Islet precursor cell (in vitro differentiated cells): ENCODE results near the gene SLC2A4RG.

Experiments
- DNase-seq: peaks from one replicate; pipeline ENCODE4 v3.0.0-alpha.2; 2018

Gene SLC2A4RG

DNA sequence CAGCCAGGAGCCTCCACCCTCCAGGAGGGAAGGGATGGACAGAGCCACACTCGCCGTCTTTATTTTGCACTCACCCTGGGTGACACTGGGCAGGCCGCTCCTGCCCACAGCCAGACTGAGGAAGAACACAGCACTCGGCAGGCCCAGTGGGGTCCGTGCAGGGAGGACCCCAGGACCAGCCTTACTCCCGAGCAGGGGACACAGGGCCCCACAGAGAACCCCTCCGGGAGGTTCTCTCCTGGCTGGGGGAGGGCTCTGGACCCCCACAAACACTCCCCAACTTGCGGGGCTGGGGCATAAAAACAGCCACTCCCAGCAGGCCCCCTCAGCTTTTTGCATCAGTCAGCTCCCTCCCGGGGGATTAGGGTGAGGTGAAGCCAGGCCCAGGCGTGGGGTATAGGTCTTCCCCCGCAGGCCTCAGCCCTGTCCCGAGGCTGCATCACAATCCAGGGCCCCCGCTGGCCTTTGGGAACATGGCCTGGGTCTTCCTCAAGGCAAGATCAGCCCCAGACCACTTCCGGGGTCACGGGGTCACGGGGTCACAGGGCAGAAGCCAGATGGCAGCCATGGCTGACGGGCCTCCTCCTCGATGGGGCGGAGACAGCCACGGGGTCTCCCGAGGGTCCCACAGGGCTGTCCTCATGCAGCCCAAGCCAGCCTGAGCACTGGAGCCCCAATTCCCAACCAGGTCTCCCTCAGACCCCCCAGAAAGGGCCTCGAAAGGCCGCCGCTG, 39.9 kb upstream of the SLC2A4RG start:
- peak; percentile 46 for DNase-seq

DNA sequence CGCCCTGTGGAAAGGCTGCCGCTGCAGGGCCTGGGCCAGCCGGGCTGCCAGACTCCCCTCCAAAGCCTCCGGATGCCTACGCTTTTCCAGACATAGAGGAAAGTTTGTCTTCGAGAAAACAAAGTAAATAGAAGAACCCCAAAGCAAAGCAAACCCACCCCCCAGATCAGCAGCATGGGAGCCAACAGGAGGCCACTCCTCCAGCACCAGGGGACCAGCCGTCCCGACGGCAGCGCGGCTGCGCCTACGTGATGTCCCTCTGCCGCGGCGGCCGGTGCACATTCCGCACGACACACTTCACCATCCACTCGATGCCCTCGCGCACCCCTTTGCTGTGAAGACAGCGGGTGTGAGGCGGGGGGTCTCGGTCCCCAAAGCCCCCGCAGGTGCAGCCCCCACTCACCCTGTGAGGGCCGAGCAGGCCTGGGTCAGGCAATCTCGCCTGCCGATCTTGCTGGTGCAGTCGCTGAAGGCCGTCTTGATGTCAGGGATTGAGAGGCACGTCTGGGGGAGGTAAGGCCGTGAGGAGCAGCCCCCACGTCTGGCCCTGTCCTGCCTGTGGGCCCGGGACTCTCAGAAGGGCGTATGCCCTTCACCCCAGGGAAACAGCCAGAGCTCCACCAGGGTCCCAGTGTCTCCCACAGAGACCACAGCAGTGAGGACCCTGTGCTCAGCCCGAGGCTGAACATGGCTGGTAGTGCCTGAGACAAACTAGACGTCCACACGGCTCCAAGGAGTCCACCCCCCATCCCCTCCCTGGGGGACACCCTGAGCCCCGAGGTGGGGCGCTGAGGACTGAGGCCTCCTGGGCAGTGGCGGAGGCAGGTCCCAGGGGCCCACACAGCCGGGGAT, 39.2 kb upstream of the SLC2A4RG start:
- DNase-seq: peak; percentile 56

DNA sequence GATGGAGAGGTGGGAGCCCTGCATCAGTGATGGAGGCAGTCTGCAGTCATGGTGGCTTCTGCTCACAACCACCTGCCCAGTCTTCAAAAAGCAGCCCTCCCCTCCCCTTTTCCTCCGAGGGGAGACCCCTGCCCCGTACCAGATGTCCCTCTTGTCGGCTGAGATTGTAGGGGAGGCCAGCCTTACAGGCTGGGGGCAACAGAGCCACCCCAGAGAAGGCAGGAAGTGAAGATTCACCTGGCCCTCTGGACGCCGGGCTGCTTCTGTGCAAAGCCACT, 38.6 kb upstream of the SLC2A4RG start:
- DNase-seq: no peak

DNA sequence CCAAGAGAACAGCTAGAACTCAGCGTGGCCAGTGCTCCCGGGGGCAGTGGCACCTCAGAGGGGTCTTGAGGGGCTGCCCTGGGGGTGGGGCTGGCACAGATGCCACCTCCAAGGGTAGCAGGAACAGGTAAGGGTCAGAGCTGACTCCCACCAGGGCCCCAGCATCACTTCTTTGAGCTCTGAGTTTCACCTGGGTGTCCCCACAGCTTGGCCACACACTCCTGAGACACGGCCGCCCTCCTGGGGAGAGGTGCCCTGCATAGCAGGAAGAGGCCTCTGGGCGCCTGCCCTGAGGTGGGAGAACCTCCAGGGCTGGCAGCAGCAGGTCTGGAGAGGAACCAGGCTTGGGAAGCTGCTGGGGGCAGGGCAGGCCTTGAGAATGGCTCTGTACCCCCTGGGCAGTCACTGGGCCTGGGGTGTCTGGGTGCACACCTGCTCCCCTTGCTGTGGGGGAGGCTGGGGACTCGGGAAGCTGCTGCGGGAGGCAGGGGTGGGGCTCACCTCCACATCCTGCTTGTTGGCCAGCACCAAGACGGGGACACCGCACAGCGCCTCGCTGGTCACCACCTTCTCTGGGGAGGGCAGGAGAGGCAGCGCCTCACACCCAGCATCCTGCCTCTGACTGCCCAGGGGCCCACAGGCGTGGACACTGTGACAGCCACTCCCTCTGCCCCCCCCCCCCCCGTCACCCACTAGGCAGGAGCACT, 38.1 kb upstream of the SLC2A4RG start:
- peak; percentile 50 for DNase-seq

DNA sequence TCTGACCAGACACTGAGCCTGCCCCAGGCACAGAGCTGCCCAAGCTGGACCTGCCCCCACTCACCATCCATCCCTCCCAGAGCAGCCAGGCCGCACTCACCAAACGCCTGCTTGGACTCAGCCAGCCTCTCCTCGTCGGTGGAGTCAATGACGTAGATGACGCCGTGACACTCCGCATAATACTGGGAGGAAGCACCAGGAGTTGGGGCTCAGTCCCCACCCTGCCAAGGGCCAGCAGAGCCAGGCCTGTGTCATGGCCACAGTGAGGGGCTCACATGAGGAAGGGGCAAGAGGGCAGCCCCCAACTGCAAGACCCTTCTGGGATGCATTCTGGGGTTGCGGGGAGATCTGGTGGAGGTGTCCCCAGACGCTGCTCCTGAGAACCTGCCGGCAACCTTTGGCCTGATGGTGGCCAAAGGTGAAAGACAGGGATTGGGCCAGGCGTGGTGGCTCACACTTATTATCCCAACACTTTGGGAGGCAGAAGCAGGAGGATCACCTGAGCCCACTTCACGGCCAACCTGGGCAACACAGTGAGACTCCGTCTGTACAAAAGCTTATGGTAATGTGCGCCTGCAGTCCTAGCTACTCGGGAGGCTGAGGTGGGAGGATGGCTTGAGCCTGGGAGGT, 37.4 kb upstream of the SLC2A4RG start:
- no peak for DNase-seq

DNA sequence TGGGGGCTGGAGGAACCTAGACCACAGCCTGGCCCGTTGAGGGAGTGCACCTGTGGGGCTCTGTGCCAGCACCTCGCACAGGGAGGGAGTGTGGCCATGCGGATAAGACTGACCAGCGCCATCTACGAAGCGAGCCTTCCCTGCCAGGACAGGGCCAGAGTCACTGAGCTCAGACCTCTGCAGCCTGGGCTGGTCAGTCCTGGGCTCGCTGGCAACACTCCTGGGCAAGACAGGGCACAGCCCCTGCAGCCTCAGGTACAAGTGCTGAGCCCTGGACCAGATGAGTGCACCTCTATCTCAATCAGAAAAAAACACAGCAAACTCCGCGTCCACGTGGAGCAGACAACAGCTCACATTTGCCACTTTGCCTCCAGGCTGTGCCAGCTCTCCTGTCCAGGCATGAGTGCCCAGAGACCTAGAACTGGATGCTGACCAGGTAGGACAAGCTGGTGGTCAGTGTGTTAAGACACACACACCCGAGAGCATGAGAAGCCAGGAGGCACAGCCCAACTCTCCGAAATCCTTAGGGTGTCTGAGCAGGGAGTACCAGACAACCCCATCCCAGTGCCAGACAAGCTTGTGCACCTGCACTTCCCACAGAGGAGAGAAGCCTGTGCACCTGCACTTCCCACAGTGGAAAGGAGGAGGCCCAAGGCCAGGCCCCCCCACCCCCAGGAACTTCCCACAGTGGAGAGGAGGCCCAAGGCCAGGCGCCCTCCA, 36.7 kb upstream of the SLC2A4RG start:
- no peak for DNase-seq

DNA sequence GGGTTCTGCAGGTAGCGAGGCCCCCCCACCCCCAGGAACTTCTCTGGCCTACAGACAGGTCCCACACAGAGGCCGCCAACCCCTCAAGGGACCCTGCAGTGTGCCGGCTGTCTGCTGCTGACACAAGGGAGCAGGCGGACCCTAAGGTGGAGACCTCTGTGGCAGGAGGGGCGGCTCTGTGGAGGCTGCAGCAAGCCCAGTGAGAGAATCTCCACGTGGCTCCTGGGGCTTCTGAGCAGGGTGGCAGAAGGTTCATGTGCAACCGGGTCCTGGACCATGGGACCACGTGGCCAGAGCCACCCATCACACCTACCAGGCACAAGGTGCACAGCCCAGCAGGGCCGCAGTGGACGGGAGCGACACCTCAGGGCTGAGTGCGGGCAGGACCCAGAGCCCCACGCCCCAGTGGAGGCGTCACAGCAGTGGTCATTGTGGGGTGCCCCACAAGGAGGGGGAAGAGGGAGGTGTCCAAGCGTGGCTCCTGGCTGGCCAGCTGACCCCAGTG, 36.1 kb upstream of the SLC2A4RG start:
- peak; percentile 44 for DNase-seq

DNA sequence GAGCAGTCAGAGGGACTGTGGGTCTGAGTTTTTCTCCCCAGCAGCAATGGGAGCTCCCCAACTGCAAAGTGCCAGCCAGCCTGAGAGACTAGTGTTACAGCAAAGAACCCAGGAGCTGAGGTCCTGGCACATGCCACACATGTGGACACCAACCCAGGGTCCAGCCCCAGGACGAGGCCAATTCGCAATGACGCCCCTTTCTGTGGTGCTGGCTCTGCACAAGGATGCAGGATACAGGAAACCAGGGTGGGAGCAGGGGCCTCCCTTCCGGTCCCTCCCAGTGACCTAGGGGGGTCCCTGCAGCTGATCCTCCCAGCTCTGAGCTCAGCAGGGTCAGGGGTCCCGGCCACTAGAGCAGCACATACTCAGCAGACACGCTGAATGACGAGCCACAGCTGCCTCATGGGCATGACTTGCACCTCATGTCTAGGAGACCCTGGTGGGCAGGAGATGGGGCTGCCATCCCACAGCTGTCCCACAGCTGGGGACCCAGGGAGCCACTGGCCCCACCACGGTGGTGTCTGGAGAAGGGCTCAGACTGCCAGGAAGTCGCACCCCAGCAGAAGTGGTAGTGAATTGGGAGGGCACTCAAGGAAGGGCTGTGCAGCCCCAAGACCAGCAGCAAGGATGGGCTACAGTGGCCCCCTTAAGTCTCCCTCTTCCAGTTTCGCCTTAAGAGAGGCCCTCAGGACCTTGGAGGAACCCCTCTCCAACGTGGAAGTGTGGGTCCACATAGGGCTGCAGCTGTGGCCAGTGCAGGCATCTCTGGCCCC, 35.4 kb upstream of the SLC2A4RG start:
- peak; percentile 48 for DNase-seq

DNA sequence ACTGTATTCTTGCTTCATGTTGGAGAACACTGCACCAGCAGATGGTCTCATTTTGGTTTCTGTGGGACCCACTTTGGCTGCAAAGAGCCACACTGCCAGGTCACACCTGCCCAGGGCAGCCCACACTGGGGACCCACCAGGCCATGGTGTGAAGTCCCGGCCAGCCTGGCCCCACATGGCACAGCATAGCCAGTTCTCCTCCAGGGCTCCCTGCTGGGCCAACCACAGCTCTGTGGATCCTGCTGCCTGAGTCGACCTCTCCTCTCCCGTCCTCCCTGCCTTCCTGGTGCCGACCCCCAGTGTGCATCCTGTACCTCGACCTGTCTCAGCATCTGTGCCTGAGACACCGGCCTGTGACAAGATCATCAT, 34.8 kb upstream of the SLC2A4RG start:
- DNase-seq: peak; percentile 48

DNA sequence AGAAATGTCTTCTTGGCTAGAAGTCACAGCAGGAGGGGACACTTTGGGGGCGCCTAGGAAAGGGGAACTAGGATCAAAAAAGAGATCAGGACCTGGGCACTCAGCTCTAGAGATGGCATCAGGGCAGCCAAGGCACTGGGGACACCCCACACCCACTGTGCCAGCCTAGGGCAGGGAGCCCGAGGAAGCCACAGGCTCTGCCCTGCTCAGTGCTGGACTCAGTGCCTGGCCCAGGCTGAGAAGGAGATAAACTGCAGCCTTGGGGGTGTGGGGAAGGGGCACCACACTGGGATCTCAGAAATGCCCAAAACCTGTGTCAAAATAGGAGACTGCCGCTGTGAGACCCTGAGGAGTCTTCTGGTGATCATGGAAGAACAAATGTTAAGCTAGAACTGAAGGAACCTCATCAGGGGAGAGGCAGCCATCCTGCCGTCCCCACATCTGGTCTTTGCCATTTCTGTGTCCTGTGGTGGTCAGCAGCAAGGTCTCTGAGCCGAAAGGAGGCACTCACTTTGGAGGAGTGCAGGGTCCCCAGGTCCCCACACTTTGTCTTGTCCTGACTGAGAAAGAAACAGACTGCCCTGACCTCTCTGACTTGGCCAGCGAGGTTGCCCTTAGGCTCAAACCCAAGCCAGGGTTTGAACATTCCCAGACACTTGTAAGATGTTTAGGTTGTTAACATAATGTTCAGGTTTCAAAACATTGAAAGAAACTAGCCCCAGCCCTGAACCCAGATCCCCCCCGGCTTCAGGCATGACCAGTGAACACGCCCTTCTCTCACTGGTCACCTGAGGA, 34.1 kb upstream of the SLC2A4RG start:
- DNase-seq: no peak

DNA sequence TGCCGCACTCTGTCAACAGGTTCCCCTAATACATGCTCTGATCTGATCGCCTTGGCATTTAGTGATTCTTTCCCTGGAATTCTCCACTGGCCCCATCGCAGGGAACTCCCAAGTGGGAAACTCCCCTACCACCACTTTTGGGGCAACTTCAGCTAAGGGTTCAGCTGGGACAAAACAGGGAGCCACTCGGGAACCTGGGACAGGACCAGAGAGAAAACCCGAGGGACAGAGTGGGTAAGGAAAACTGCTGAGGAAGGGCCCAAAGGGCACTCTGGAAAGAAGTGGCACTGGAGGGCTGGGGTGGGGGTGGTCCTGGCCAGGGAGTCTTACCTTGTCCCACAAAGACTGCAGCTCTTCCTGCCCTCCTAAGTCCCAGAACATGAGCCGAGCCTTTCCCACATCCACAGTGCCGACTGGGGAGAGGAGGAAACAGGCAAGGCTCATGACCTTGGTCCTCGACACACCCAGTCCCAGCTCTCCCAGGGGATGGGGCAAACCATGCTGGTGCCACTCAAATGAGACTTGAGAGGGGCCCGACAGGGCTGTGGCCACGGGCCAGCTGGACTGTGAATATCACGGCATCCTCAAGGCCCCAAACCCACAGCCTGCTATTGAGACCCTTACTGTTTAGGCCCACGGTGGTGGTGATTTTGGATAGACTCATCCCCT, 33.4 kb upstream of the SLC2A4RG start:
- no peak for DNase-seq

DNA sequence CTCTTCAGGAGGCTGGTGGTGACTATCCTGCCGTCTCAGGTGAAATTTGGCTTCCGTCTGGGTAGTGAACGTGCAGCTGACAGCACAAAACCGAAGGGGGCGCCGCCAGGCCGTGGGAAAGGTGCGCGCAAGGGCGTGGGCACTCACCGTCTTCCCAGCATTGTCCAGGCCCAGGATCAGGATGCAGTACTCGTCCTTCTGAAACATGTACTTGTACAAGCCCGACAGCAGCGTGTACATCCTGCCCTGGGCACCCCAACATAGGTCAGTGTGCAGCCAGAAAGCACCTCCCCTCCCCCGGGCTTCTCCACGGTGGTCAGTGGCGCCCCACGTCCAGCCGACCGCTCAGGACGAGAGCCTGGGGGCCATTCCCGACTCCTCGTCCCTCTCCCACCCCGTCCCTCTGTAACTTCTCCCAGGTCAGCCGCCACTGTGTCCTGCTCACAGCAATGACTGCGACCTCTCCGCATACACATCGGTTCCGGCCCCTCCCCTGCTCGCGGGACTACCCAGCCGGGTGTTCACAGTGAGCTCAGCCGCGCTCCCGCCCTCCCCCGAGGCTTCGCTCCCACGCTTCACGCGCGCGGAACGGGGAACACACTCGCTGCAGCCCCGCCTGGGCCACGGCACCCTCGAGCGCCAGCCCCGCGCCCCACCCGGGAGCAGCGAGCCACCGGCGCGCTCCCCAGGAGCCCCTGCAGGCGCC, 32.6 kb upstream of the SLC2A4RG start:
- DNase-seq: peak; percentile 80

DNA sequence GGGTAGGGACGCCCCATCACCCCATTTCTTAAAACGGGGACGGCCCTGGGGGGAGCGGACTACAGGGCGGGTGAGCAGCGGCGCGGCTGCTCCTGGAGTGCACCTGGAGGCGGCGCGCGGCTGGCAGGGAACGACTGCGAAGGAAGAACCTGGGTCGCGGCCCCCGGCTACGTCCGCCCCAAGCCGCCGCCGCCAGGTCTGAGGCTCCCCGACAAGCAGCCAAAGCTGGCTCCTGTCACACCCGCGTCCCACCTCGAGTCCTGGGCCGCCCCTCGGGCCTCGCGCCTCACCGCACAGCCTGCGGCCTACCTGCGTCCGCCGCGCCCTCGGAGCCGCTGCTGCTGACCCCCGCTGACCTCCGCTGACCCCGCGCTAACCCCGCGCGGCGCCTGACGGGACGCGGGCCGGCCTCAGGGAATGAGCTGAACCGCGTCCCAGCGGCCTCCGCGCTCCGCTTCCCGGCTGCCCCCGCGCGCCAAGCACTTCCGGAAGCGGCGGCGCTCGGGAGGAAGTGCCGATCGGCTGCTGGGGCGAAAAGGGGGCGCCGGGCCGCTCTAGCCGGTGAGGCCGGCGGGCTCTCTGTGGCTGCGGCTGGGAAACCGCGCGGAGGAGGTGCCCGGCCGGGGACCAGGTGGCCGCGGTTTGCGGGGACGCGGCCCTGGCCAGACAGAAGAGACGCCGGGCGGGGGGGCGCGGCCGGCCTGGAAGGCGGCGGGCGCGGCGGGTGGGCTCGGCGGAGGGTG, 31.8 kb upstream of the SLC2A4RG start, which contains the start of the genes ARFRP1 and ZGPAT:
Gene ARFRP1, minus strand, starts transcription at position 419 of the 743 bp plus-strand sequence. CDS start 885 bp downstream, outside the sequence.
Gene ZGPAT, plus strand, starts transcription at position 482 of the 743 bp plus-strand sequence. CDS start 542 bp downstream, outside the sequence.
- peak; percentile 91 for DNase-seq

DNA sequence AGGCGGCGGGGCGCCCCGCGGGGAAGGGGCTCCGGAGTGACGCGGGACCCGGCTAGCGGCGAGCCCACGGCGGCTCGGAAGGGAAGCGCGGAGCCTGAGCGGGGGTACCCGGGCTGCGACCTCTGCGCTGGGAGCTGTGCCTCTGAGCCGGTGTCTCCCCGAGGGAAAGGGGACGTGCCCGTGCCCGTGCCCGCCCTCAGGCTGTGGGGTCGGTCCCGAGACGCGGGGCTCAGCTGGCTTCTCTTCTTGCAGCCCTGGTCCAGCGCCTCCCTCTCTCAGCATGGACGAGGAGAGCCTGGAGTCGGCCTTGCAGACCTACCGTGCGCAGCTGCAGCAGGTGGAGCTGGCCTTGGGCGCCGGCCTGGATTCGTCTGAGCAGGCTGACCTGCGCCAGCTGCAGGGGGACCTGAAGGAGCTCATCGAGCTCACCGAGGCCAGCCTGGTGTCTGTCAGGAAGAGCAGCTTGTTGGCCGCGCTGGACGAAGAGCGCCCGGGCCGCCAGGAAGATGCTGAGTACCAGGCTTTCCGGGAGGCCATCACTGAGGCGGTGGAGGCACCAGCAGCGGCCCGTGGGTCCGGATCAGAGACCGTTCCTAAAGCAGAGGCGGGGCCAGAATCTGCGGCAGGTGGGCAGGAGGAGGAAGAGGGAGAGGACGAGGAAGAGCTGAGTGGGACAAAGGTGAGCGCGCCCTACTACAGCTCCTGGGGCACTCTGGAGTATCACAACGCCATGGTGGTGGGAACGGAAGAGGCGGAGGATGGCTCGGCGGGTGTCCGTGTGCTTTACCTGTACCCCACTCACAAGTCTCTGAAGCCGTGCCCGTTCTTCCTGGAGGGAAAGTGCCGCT, 31.1 kb upstream of the SLC2A4RG start:
- DNase-seq: peak; percentile 52

DNA sequence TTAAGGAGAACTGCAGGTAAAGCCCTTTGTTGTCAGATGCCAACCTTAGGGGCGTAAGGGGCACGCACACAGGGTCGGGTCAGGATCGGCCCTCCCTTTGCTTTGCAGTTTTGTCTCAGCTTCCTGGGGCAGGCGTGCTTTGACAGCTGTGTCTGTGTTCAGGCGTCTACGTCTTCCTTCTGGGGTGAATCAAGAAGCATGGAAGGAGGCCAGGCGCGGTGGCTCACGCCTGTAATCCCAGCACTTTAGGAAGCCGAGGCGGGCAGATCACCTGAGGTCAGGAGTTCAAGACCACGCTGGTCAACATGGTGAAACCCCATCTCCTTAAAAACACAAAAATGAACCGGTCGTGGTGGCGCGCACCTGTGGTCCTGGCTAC, 30.4 kb upstream of the SLC2A4RG start:
- DNase-seq: no peak

DNA sequence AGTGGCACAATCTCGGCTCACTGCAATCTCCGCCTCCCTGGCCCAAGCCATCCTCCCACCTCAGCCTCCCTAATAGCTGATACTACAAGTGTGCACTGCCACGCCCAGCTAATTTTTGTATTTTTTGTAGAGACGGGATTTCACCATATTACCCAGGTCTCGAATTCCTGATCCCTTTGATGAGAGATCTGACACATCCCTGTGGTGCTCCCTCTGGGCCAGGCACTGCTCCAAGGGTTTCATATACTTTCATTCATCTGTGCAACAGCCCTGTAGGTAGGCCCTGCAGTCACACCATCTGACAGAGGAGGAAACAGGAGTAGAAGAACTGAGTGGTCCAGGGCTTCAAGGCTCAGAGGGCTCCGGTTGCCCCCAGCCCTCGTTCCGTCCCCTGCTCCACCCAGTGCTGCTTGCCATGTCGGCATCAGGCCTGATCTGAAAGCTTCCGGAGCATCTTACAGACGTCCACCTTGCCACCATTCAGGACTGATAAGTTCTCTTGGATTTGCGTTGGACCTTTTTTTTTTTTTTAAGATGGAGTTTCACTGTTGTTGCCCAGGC, 28.4 kb upstream of the SLC2A4RG start:
- no peak for DNase-seq

DNA sequence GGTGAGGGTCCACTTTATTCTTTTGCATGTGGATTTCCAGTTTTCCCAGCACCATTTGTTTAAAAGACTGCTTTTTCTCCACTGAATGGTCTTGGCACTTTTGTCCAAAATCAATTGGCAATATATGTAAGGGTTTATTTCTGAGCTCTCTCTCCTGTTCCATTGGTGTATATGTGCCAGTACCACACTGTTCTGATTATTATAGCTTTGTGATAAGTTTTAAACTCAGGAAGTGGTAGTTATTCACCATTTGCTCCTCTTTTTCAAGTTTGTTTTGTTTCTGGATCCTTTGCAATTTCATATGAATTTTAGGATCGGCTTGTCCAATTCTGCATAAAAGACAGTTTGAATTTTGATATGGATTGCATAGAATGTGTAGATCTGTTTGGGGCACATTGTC, 27.4 kb upstream of the SLC2A4RG start:
- DNase-seq: no peak
